OCI-M1 (cell line): ENCODE data around the gene RUBCN.
"Not testable (repeated sequence)": the region's sequence is repeated elsewhere in the genome, so short reads cannot be mapped to it uniquely, and the experiment has no call there.

ENCODE experiments used
- DNase-seq: peaks from one replicate; lab custom pipeline; 2025; lab: John Stamatoyannopoulos, UW

The RUBCN gene

GRCh38 chr3:197658706-197659105, 78.0 kb downstream of the RUBCN start:
- not testable (repeated sequence) for DNase-seq

GRCh38 chr3:197657541-197658292, 79.0 kb downstream of the RUBCN start:
- not testable (repeated sequence) for DNase-seq

- not testable (repeated sequence) for DNase-seq
Measured at GRCh38 chr3:197656960-197657359, 79.7 kb downstream of the RUBCN start.

- not testable (repeated sequence) for DNase-seq
Measured at GRCh38 chr3:197656129-197656528, 80.6 kb downstream of the RUBCN start.

GRCh38 chr3:197654998-197655330, 81.7 kb downstream of the RUBCN start:
- DNase-seq, result not testable (repeated sequence)

- DNase-seq, result not testable (repeated sequence)
Measured at GRCh38 chr3:197654090-197654997, 82.4 kb downstream of the RUBCN start.

- not testable (repeated sequence) for DNase-seq
Measured at GRCh38 chr3:197652860-197653259, 83.8 kb downstream of the RUBCN start.

GRCh38 chr3:197647649-197648048, 89.1 kb downstream of the RUBCN start:
- not testable (repeated sequence) for DNase-seq

GRCh38 chr3:197647191-197647590, 89.5 kb downstream of the RUBCN start:
- not testable (repeated sequence) for DNase-seq

- DNase-seq, result not testable (repeated sequence)
Measured at GRCh38 chr3:197646294-197646693, 90.4 kb downstream of the RUBCN start.

- DNase-seq, result not testable (repeated sequence)
Measured at GRCh38 chr3:197637556-197637955, 99.1 kb downstream of the RUBCN start.

- DNase-seq, result not testable (repeated sequence)
Measured at GRCh38 chr3:197631989-197632388, 104.7 kb downstream of the RUBCN start.

GRCh38 chr3:197630766-197631165, 105.9 kb downstream of the RUBCN start:
- not testable (repeated sequence) for DNase-seq

- not testable (repeated sequence) for DNase-seq
Measured at GRCh38 chr3:197629286-197629685, 107.4 kb downstream of the RUBCN start.

- not testable (repeated sequence) for DNase-seq
Measured at GRCh38 chr3:197627772-197628523, 108.8 kb downstream of the RUBCN start.

GRCh38 chr3:197627158-197627771, 109.4 kb downstream of the RUBCN start:
- DNase-seq, result not testable (repeated sequence)

GRCh38 chr3:197626404-197627157, 110.1 kb downstream of the RUBCN start:
- DNase-seq, result not testable (repeated sequence)

- DNase-seq, result not testable (repeated sequence)
Measured at GRCh38 chr3:197621478-197621877, 115.2 kb downstream of the RUBCN start.
